Measurements from ENCODE around the gene LENG9.

The LENG9 gene

DNA sequence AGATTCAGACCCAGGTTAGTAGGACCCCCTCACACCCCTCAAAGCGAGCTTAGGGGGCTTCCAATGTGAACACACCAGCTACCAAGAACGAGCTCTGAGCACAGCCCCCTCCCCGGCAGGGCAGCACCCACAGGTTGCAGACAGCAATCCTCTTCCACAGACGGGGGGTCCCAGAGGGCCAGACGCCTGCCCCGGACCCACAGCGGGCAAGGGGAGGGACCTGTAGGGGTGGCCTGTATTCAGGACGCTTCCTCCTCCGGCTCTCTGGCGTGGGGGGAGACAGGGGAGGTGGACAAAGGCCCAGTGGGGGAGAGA is 43.6 kb downstream of the LENG9 start:
- no peak for DNase-seq

DNA sequence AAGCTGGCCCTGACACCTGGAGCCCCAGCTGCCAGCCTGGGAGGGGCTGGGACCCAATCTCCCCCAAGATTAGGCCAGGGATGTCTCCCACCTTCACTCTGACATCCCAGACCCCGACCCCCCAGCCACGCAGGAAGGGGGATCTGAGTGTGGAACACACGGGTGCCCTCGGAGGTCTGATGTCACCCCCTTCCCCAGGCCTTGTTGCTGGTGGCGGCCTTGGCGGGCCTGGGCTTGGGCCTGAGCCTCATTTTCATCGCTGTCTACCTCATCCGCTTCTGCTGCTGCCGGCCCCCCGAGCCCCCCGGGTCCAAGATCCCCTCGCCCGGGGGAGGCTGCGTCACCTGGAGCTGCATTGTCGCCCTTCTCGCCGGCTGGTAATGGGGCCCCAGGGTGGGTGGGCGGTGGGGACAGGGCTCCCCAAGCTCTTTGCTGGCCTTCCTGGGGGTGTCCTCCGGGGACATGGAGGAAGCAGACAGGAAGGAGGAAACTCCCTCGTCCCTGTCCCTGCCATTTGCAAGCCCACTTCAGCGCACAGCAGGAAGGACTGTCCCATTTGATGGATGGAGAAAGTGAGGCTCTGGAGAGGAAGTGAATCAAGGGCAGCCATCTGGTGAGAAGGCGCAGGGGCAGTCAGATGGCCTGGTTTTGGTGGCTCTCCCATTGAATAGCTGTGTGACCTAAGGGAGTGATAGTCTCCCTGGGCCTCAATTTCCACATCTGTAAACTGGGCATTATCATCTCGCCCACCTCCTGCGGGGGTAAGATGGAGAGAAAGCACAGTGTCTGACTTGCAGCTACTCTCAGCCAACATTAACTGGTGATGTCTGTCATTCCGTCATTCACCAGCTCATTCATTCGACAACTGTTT is 44.4 kb downstream of the LENG9 start:
- no peak for DNase-seq

- DNase-seq, result peak in 1 of 2 donors; percentile 90
Observed at GRCh38 chr19:54418030-54418929, 45.3 kb downstream of the LENG9 start.

DNA sequence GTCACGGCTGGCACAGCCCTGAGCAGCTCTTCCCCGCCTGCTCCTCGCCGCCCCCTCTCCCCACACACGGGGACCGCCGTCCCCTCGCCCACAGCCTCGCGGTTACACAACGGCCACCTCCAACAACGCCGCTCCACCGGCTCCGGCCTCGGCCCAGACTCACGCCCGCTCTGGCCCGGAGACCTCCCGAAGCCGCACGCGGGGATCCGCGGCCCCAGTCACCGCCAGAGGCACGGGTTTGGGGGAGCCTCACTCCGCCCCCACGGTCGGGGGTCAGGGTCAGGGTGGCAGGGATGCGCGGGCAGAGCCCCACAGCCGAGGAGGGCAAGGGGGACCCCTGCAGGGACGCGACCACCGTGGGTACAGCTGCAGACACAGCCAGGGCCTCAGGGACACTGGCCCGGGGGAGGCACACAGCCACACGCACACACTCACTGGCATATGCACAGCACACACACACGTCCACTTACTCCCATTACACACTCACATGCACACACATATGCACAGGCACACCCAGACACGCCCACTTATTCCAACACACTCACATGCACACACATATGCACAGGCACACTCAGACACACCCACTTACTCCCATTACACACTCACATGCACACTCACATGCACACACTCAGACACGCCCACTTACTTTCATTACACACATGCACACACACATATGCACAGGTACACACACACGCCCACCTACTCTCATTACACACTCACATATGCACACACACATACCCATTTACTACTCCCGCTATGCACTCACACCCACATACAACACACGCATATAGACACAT is 46.7 kb downstream of the LENG9 start:
- no peak for DNase-seq

- DNase-seq, result no peak
Observed at GRCh38 chr19:54415901-54416673, 47.5 kb downstream of the LENG9 start.

GRCh38 chr19:54415208-54415900 is 48.2 kb downstream of the LENG9 start, which contains the start of gene TTYH1:
Gene TTYH1, plus strand, starts transcription at chr19:54415464. Its CDS starts 89 bp downstream, at chr19:54415553.
- DNase-seq, result no peak

DNA sequence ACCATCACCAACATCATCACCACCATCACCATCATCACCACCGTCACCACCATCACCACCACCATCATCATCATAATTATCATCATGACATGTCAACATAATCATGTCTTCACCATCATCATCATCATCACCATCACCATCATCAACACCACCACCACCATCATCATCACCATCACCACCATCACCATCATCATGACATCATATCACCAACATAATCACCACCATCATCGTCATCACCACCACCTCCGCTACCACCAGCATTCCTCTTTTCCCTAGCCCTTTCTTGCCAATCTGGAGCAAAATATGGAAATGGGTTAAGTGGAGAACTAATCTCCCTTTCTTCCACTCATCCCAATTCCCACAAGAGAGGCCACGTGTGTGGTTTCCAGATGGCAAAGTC is 49.4 kb downstream of the LENG9 start:
- no peak for DNase-seq

DNA sequence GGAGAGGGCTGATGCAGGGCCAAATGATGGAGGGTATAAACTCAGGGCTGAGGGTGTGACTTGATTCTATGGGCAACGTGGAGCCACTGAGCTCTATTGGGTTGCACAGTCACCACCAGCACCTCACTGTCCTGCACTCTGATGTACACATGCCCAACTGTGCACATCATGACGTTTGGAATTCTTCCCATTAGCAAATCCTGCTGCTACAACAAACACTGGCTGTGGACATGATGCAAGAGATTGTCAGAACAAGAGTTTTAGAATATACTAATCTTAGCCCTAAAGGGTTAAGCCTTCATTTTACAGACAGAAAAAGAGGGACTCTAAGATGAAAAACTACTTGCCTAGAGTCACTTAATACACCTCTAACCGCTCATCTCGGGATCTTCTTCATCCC is 50.7 kb downstream of the LENG9 start:
- DNase-seq, result no peak

Data from bone marrow (tissue), 2 donors.